Measurements from ENCODE around the gene PARVG.
"Not testable (repeated sequence)": the region's sequence is repeated elsewhere in the genome, so short reads cannot be mapped to it uniquely, and the experiment has no call there.

The PARVG gene

DNA sequence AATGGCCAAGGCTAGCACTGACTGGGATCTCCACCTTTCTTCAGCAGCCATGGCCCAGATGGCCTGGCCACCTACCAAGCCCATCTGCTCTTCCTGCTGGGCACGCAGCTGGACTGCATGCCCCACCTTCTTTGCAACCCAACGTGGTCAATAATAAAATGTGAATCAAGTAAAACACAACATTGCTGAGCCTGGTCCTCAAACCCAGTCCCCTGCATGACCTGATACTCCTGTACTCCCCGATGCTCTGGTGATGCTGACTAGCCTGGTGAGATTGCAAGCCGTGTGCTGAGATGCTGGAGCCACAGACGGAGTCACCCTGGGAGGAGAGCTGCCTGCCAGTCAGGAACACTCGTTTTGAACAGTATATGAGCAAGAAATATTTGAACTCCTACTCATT, 34.0 kb downstream of the PARVG start:
- no peak for DNase-seq

GRCh38 chr22:44215287-44215686, 34.6 kb downstream of the PARVG start:
- no peak for DNase-seq

DNA sequence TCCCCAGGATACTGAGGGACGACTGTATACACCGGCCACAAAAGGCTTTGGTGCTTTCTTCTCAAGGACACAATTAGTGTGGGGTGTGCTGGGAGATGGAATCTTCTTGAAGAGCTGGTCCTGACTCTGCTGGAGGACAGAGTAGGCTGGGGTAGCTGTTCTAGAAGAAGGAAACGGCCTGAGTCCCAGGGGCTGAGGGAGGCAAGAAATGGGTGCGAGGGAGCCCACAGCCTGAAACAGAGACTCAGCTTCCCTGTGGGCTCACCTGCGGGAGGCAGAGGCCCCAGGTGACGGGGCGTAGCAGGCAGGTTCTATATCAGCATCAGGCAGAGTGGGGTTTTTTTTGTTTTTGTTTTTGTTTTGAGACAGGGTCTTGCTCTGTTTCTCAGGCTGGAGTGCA, 36.6 kb downstream of the PARVG start:
- no peak for DNase-seq

- no peak for DNase-seq
These were observed 37.3 kb downstream of the PARVG start for GRCh38 chr22:44218071-44218470.

GRCh38 chr22:44219101-44219870, 38.6 kb downstream of the PARVG start:
- no peak for DNase-seq

GRCh38 chr22:44220727-44221680, 40.3 kb downstream of the PARVG start:
- DNase-seq, result no peak

- DNase-seq, result no peak
These were observed 41.2 kb downstream of the PARVG start for GRCh38 chr22:44221710-44222475.

GRCh38 chr22:44224166-44224565, 43.4 kb downstream of the PARVG start:
- no peak for DNase-seq

DNA sequence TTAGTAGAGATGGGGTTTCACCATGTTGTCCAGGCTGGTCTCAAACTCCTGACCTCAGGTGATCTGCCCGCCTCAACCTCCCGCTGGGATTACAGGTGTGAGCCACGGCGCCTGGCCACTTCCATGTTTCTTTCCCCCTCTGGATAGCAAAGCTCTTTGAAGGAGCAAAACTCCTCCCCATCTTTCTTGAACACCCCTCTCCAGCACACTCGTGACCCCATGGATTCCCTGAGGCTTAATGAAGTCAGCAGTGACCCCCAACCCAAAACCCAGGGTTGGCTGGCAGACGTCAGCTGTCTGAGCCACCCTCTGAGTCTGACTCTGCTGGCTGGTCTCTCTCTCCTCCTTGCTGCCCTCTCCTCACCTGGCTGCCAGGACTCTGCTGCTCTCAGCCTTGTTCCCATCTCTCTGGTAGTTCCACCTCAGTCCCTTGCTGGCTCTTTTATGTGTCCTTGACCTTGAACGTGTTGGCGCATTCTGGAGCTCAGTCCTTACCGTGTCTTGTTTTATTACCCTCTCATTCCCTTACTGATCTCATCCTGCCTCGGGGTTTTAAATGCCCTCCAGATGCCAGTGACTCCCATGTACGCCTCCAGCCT, 44.5 kb downstream of the PARVG start:
- no peak for DNase-seq

DNA sequence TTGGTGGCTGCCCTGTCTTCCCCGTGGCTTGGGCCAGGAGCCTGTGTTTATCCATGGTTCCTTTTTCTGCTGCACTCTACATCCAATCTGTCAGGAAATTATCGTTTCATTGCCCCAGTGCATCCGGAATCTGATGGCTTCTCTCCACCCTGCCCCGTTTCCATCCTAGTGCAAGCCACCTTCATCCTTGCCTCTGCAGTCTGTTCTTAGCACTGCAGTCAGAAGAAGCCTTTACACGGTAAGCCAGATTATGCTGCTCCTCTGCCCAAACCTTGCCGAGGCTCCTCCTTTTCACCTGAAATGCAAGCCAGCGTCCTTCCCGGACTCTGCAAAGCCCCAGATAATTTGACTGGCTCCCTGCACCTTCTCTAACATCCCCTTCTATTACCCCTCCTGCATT, 45.1 kb downstream of the PARVG start:
- DNase-seq, result no peak

DNA sequence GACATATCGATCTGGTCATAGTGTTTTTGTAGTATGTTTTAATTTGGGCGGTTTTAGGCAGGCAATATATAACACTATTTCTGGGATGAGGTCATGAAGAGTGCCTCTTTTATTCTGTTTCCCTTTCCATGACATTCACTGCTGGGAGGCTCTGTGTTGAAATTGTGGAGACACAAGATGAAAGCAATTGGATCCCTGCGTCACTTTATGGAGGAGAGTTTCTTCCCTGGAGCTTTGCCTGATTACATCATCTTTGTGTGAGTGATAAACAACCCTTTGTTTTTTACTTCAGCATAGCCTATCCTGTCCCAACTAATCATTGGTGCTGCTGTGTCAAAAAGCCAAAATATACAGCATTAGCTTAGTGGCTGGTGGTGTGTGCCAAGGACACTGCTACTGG, 48.6 kb downstream of the PARVG start:
- no peak for DNase-seq

DNA sequence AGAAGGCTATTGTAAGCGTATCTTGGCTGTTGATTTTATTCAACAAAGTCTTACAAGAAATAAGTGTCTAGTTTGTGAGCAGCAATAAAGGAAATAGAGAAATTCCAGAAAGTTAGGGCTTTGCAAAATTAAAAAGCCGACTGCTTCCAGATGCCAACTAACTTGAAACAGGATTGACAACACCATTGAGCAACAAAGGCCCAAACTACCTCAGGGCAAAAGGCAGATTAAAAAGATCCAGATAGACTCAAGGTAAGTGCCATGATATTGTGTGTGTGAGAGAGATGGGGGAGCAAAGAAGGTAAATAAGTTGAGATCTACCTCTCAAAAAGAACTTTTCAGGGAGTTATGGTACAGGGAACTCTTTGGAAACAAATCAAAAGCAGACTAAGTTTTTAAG, 49.1 kb downstream of the PARVG start:
- DNase-seq, result no peak

DNA sequence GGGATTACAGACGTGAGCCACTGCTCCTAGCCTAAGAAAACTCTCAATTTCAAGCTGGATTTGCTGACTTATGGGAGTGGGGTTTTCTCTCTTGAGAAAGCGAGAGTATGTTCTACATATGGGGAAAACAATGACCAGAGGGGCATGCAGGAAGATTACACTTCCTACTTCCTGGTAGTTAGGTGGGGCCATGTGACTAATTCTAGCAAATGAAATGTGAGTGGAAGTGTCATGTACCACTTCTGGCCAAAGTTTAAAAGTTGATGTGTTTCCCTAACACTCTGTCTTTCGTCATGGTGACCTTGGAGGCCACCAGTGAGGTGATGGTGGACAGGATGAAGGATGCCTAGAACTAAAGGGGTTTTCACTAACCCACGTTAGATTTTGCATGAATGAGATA, 50.5 kb downstream of the PARVG start:
- DNase-seq, result no peak

GRCh38 chr22:44234372-44234771, 53.6 kb downstream of the PARVG start:
- not testable (repeated sequence) for DNase-seq

DNA sequence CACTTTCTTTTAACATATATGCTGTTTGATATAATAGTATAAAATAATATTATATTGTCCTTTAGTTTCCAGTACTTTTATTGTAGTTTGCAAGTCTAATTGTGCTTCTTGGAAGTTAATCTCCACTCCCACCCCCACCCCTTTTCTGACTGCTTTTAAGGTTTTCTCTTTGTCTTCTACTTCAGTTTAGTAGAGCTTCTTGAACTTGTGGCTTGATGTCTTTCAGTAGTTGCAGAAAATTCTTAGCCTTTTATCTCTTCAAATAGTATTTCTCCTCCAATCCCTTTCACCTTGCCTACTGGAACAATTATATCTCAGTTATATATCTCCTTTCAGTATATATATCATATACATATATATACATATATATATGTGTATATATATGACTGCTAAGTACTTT, 56.6 kb downstream of the PARVG start:
- no peak for DNase-seq

- not testable (repeated sequence) for DNase-seq
These were observed 60.4 kb downstream of the PARVG start for GRCh38 chr22:44241121-44241520.

DNA sequence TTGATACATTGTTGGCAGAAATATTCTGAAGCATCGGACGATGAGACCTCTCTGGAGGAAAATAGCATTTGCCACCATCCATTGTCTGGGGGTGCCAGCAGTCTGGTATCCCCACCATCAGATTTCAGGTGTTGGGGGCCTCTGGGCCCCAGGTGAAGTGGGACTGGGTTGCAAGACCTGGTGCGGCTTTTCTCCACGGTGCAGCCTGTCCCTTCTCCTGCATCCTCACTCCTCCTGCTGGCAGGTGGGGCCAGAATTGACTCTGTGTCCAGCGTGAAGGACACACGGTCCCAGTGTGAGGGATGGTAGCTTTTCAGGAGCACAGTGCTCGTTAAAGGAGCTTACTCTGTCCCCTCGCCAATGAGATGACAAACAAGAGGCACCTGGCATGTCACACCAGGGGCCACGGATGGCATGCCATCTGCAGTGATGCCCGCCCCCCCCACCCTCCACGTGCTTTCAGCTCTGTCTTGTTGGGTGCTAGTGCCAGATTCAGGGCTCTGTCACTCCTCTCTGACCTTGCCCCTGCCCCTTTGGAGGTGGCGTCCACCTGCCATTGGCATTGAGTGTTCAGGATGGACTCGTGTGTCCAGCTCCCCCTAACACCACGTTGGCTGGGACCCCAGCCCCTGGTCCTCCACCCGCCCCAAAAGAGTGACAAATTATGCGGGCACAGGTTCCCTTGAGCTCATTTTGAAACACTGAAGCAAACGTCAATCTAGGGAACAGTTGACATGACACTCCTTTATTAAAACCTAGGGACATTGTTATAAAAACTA, 62.4 kb downstream of the PARVG start:
- DNase-seq, result no peak

DNA sequence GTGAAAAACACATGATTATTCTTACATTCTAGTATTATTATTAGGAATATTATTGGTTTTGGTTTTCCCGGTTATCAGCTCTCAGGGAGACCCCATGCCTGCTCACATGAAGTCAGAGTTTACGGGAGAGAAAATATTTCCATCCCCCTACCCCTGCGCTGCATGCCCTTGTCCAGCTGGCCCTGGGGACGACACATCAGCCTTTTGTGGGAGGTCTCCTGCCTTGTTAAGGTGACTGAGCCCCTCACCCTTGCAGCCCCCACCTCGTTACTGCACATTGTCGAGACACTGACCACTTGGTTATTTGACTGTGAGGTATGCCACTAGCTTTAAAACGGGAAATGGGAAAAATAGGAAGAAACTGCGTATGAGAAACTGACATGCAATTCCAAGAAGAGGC, 63.0 kb downstream of the PARVG start:
- no peak for DNase-seq

GRCh38 chr22:44244265-44244822, 63.6 kb downstream of the PARVG start:
- DNase-seq, result no peak

DNA sequence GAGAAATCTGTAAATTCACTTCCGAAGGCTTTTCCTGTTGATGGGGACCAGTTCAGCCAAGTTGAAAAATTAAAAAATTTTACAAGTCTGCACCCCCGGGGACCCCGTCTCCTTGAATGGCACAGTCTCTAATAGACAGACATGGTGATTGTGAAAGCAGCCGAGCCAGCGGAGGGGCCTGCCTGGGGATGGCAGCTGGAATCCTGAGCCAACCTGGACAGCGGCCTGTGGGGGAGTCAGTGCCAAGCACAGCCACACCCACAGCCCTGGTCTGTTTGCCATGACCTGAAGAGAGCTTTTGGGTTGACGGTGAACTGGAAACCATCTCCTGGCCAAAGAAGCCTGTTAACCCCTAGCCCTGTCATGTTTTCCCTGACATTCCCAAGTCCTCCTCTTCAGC, 64.7 kb downstream of the PARVG start:
- DNase-seq, result no peak

DNA sequence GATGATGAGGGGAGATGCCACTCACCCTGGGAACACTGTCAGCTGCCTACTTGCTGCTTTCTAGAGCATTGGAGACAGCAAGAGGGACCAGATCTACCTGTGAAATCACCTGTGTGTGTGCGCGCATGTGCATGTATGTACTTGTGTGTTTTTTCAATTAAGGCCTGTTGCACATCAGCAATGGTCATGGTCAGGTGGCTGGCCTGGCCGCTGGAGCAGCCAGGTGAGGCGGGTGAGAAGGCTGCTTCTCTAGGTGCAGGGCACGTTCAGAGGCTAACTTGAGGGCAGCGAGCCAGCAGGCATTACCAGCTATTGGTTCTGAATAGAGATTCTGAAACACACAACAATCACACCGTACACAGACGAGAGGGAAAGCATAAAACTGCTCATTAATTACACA, 65.1 kb downstream of the PARVG start:
- no peak for DNase-seq
